Kidney (tissue), 14 donors: ENCODE results near the gene PANX3. TPM values are rescaled to one million over a fixed set of nuclear protein-coding genes. Genes with fewer than 3 reads are reported as not detected.

Source experiments
- DNase-seq, 5 donors: peaks; one replicate each; pipeline ENCODE4 v3.0.0-alpha.2; 2013 to 2020
- FAIRE-seq: peaks from 2 replicates; lab custom pipeline; 2012; peaks lifted over from hg19 to GRCh38; lab: Jason Lieb, UNC
- H3K27ac ChIP-seq, 2 donors: one replicate each; pipeline ENCODE4 v1.7.0; 2013; ENCODE audit warnings: low read depth in 2 of 2, low read length in 2 of 2, inconsistent platforms in 1 of 2
- H3K27me3 ChIP-seq: one replicate; pipeline ENCODE4 v1.7.1; 2013; ENCODE audit warnings: low read length, inconsistent platforms; ENCODE audit not compliant: control insufficient read depth, insufficient read depth
- H3K36me3 ChIP-seq, 3 donors: one replicate each; pipeline versions ENCODE4 v1.7.0 to v1.7.1; 2013; ENCODE audit warnings: low read length in 3 of 3, control low read depth in 1 of 3, inconsistent platforms in 1 of 3; ENCODE audit not compliant: insufficient read depth in 3 of 3, control insufficient read depth in 2 of 3
- H3K4me1 ChIP-seq, 3 donors: one replicate each; pipeline versions ENCODE4 v1.7.0 to v1.7.1; 2013; ENCODE audit warnings: low read length in 3 of 3, inconsistent platforms in 1 of 3, low read depth in 1 of 3; ENCODE audit not compliant: control insufficient read depth in 2 of 3, insufficient read depth in 2 of 3
- H3K4me3 ChIP-seq, 3 donors: one replicate each; pipeline versions ENCODE4 v1.7.0 to v1.8.1; 2013; ENCODE audit warnings: low read length in 3 of 3, control low read depth in 1 of 3, inconsistent platforms in 1 of 3
- H3K9ac ChIP-seq, 3 donors: one replicate each; pipeline versions ENCODE4 v1.7.0 to v1.7.1; 2013; ENCODE audit warnings: low read length in 3 of 3, control low read depth in 1 of 3, inconsistent platforms in 1 of 3
- H3K9me3 ChIP-seq, 3 donors: one replicate each; pipeline versions ENCODE4 v1.7.0 to v1.7.1; 2013; ENCODE audit warnings: low read length in 3 of 3, control low read depth in 1 of 3, inconsistent platforms in 1 of 3; ENCODE audit not compliant: control insufficient read depth in 2 of 3, insufficient read depth in 1 of 3
- intact Hi-C: fragments of 100-400 bp; cut with DNase I; formaldehyde crosslinking; loops from one replicate; pipeline ENCODE4 v1.11.1; 2022
- polyA plus RNA-seq: library from polyadenylated mRNA; stranded (reverse); fragments of 350-450 nt; fragmentation: Illumina TruSeq; extraction: RNeasy Lipid Tissue Mini Kit (QIAGEN cat#74804); gene quantifications from one replicate; pipeline ENCODE4 v1.2.3, GENCODE V29; 2014; ENCODE audit warnings: low read depth, low replicate concordance; ENCODE audit not compliant: insufficient read depth
- total RNA-seq: library from RNA; stranded (reverse); fragmentation: NEBNext Ultra II Directional; extraction: Animal tissue kit (Norgen Biotek cat#: 25700); gene quantifications from one replicate; pipeline ENCODE4 v1.2.1, GENCODE V29; 2021
- TF ChIP-seq, protein P1 (sequence below): IDR thresholded peaks from 3 replicates; pipeline ENCODE4 v1.5.1; 2012; ENCODE audit warnings: mild to moderate bottlenecking, moderate library complexity, borderline replicate concordance; ENCODE audit not compliant: insufficient read depth; ENCODE audit errors: extremely low read depth
- donor health status: control.
- donor health status: control.
- donor health status: control.
- donor health status: control.
- donor health status: control.
- donor health status: DM: yes; HTN: yes; CAD: no.
- donor health status: Normal renal cell carcinoma (clear cell type).

The PANX3 gene
- total and polyA plus RNA-seq, 2 donors from 2014 or later: not detected

DNA sequence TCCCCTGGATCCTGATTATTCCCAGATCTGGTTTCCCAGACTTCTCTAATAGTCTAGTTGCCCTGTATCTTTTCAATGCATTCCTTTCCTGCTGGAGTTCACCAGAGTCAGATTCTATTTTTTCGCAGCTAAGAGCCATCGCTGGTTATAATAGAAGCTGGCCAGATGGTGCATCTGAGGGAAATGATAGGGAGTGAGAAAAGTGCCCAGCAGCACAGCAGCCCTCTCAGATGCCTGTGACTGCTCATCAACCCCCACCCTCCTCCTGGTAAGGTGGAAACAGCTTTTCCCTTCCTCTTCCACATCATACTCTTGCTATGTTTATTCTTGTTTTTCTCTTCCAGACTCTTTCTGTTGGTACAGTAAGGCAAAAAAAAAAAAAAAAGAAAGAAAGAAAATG lies 28.7 kb upstream of the PANX3 start:
- no peaks in the 10 kb centered on the region for H3K27me3 ChIP-seq
- DNase-seq: no peak
- H3K9ac ChIP-seq: no peak overlapping the region
- no peak overlapping the region for H3K27ac ChIP-seq
- no peaks in the 10 kb centered on the region for H3K36me3 ChIP-seq
- TF ChIP-seq, protein P1, sequence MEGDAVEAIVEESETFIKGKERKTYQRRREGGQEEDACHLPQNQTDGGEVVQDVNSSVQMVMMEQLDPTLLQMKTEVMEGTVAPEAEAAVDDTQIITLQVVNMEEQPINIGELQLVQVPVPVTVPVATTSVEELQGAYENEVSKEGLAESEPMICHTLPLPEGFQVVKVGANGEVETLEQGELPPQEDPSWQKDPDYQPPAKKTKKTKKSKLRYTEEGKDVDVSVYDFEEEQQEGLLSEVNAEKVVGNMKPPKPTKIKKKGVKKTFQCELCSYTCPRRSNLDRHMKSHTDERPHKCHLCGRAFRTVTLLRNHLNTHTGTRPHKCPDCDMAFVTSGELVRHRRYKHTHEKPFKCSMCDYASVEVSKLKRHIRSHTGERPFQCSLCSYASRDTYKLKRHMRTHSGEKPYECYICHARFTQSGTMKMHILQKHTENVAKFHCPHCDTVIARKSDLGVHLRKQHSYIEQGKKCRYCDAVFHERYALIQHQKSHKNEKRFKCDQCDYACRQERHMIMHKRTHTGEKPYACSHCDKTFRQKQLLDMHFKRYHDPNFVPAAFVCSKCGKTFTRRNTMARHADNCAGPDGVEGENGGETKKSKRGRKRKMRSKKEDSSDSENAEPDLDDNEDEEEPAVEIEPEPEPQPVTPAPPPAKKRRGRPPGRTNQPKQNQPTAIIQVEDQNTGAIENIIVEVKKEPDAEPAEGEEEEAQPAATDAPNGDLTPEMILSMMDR: no peak
- no peaks in the 10 kb centered on the region for H3K9me3 ChIP-seq
- no peak overlapping the region for H3K4me3 ChIP-seq
- H3K4me1 ChIP-seq: no peaks in the 10 kb centered on the region
- no peak for FAIRE-seq
- intact Hi-C loops: loop anchor here (10.0 kb wide), 1 partner anchor 168 kb away; no protein-coding TSS in a partner anchor

- DNase-seq (peak in 2 of 5 donors; percentile 6 to 12), FAIRE-seq (no peak)
- Histone ChIP-seq H3K36me3 (no peaks in the 10 kb centered on the region), H3K4me1 (no peaks in the 10 kb centered on the region), H3K27ac (no peak overlapping the region), H3K9ac (no peak overlapping the region), H3K9me3 (no peaks in the 10 kb centered on the region), H3K4me3 (no peak overlapping the region), H3K27me3 (no peaks in the 10 kb centered on the region)
- intact Hi-C loops: loop anchor here (10.0 kb wide), 1 partner anchor 169 kb away; no protein-coding TSS in a partner anchor
- TF ChIP-seq, protein P1: no peak
Observed at GRCh38 chr11:124583781-124584180, 27.4 kb upstream of the PANX3 start.

GRCh38 chr11:124584681-124585372 lies 26.4 kb upstream of the PANX3 start:
- no peak overlapping the region for H3K27ac ChIP-seq

More at GRCh38 chr11:124584681-124585372, 26.4 kb upstream of the PANX3 start:
- H3K4me3 ChIP-seq: no peak overlapping the region
- H3K9ac ChIP-seq: no peak overlapping the region
- no peaks in the 10 kb centered on the region for H3K27me3 ChIP-seq
- no peaks in the 10 kb centered on the region for H3K9me3 ChIP-seq
- no peak for FAIRE-seq
- no peaks in the 10 kb centered on the region for H3K4me1 ChIP-seq
- TF ChIP-seq, protein P1: no peak
- DNase-seq: no peak
- no peaks in the 10 kb centered on the region for H3K36me3 ChIP-seq
- intact Hi-C loops: loop anchor here (10.0 kb wide), 1 partner anchor 170 kb away; no protein-coding TSS in a partner anchor
